Measurements from ENCODE around the gene LNX1.

The LNX1 gene

GRCh38 chr4:53532521-53532920 lies 58.8 kb downstream of the LNX1 start:
- no peak for DNase-seq

- no peak for DNase-seq
Measured at GRCh38 chr4:53531585-53532224, 59.6 kb downstream of the LNX1 start.

GRCh38 chr4:53529025-53529424 lies 62.3 kb downstream of the LNX1 start:
- no peak for DNase-seq

- no peak for DNase-seq
Measured at GRCh38 chr4:53527930-53528329, 63.4 kb downstream of the LNX1 start.

GRCh38 chr4:53527326-53527725 lies 64.0 kb downstream of the LNX1 start:
- no peak for DNase-seq

- DNase-seq: no peak
Measured at GRCh38 chr4:53522334-53522733, 69.0 kb downstream of the LNX1 start.

GRCh38 chr4:53520116-53520515 lies 71.2 kb downstream of the LNX1 start:
- no peak for DNase-seq

GRCh38 chr4:53518807-53519206 lies 72.5 kb downstream of the LNX1 start:
- DNase-seq: no peak

GRCh38 chr4:53515076-53515475 lies 76.2 kb downstream of the LNX1 start:
- no peak for DNase-seq

GRCh38 chr4:53514509-53514908 lies 76.8 kb downstream of the LNX1 start:
- no peak for DNase-seq

- no peak for DNase-seq
Measured at GRCh38 chr4:53512608-53513007, 78.7 kb downstream of the LNX1 start.

- DNase-seq: no peak
Measured at GRCh38 chr4:53511014-53511413, 80.3 kb downstream of the LNX1 start.

- no peak for DNase-seq
Measured at GRCh38 chr4:53510321-53510720, 81.0 kb downstream of the LNX1 start.

- peak; percentile 75 for DNase-seq
Measured at GRCh38 chr4:53508446-53508845, 82.8 kb downstream of the LNX1 start.

GRCh38 chr4:53507671-53508286 lies 83.5 kb downstream of the LNX1 start:
- DNase-seq: peak; percentile 27

- DNase-seq: no peak
Measured at GRCh38 chr4:53507058-53507457, 84.2 kb downstream of the LNX1 start.

- no peak for DNase-seq
Measured at GRCh38 chr4:53505947-53506346, 85.3 kb downstream of the LNX1 start.

GRCh38 chr4:53502094-53502493 lies 89.2 kb downstream of the LNX1 start:
- DNase-seq: no peak

GRCh38 chr4:53501561-53501960 lies 89.7 kb downstream of the LNX1 start:
- no peak for DNase-seq

GRCh38 chr4:53500546-53500945 lies 90.7 kb downstream of the LNX1 start:
- no peak for DNase-seq

GRCh38 chr4:53499791-53500190 lies 91.5 kb downstream of the LNX1 start:
- DNase-seq: no peak

GRCh38 chr4:53498706-53499105 lies 92.6 kb downstream of the LNX1 start:
- DNase-seq: no peak

GRCh38 chr4:53497487-53498244 lies 93.6 kb downstream of the LNX1 start:
- no peak for DNase-seq

- no peak for DNase-seq
Measured at GRCh38 chr4:53494851-53495250, 96.4 kb downstream of the LNX1 start.

Measured in MV-4-11 (cell line).